ENCODE data around the gene FTO.
A peak's percentile ranks its signal among the peaks of the same experiment; 100 is the strongest.

The FTO gene

GRCh38 chr16:54112451-54113206, 408.7 kb downstream of the FTO start:
- DNase-seq, result no peak

- DNase-seq, result no peak
Observed at GRCh38 chr16:54115558-54115957, 411.6 kb downstream of the FTO start.

- DNase-seq, result no peak
Observed at GRCh38 chr16:54116124-54116655, 412.2 kb downstream of the FTO start.

GRCh38 chr16:54118846-54119245, 414.9 kb downstream of the FTO start:
- no peak for DNase-seq

- DNase-seq, result no peak
Observed at GRCh38 chr16:54120846-54121480, 417.0 kb downstream of the FTO start.

GRCh38 chr16:54121539-54122295, 417.8 kb downstream of the FTO start:
- DNase-seq, result no peak

- DNase-seq, result no peak
Observed at GRCh38 chr16:54123766-54124165, 419.8 kb downstream of the FTO start.

- no peak for DNase-seq
Observed at GRCh38 chr16:54125751-54126655, 422.0 kb downstream of the FTO start.

- no peak for DNase-seq
Observed at GRCh38 chr16:54126907-54127306, 423.0 kb downstream of the FTO start.

- peak in 34 of 56 donors; percentile 1 to 68 (median 12) for DNase-seq
Observed at GRCh38 chr16:54128629-54129234, 424.8 kb downstream of the FTO start.

- no peak for DNase-seq
Observed at GRCh38 chr16:54129810-54130209, 425.9 kb downstream of the FTO start.

GRCh38 chr16:54135361-54136275, 431.7 kb downstream of the FTO start:
- DNase-seq, result no peak

GRCh38 chr16:54136276-54136625, 432.3 kb downstream of the FTO start:
- DNase-seq, result no peak

- no peak for DNase-seq
Observed at GRCh38 chr16:54140057-54140787, 436.3 kb downstream of the FTO start.

- DNase-seq, result no peak
Observed at GRCh38 chr16:54140788-54141136, 436.8 kb downstream of the FTO start.

- DNase-seq, result no peak
Observed at GRCh38 chr16:54142787-54143186, 438.8 kb downstream of the FTO start.

GRCh38 chr16:54143410-54143809, 439.5 kb downstream of the FTO start:
- no peak for DNase-seq

- no peak for DNase-seq
Observed at GRCh38 chr16:54143934-54144571, 440.1 kb downstream of the FTO start.
